ENCODE data around the gene SCCPDH.

- TF ChIP-seq CTCF (IDR thresholded peaks at IDR 0.05) (no peak), ZNF416 (CRISPR knock-in tag; IDR thresholded peaks at IDR 0.05) (no peak), ELF4 (CRISPR knock-in tag; IDR thresholded peaks at IDR 0.05; ENCODE audit: low read depth) (no peak)
Observed at GRCh38 chr1:246683521-246683920, 40.7 kb upstream of the SCCPDH start.

Measured in WTC11 (cell line).